ENCODE measurements around the gene SPDYE4. TPM values are rescaled to one million over a fixed set of nuclear protein-coding genes. Genes with fewer than 3 reads are reported as not detected.

Gene SPDYE4
- total RNA-seq, 2 donors from 2014 or later, result not detected

DNA sequence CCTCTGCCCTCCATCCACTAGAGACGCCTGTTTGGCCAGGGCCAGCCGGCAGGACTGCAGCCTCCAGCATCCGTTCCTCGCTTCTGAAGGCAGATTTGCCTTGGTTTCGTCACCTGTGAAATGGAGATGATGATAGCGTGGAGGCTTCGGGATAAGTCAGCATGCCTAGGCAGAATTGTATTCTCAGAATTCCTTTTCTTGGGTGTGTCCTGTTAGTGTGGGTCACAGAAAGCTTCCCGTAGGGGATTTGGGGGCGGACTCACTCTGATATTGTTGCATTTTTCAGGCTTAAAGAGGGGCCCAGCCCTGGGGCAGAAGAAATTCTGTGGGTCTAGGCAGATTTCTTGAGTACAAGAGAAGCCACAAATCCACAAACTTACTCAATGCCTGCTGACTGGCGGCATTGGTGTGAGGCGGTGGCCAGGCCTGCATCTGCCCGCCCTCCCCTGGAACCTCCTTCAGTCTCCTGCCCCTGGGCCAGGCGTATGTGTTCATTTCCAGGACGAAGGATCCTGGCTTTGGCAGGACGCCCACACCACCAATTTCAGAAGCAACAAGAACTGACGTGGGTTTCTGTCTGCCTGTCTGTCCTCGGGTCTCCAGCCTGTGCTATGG, 31.3 kb downstream of the SPDYE4 start:
- no peak for ATAC-seq
- DNase-seq, result no peak
- intact Hi-C loops (cut with DNase I, micrococcal nuclease), result no loop called here

DNA sequence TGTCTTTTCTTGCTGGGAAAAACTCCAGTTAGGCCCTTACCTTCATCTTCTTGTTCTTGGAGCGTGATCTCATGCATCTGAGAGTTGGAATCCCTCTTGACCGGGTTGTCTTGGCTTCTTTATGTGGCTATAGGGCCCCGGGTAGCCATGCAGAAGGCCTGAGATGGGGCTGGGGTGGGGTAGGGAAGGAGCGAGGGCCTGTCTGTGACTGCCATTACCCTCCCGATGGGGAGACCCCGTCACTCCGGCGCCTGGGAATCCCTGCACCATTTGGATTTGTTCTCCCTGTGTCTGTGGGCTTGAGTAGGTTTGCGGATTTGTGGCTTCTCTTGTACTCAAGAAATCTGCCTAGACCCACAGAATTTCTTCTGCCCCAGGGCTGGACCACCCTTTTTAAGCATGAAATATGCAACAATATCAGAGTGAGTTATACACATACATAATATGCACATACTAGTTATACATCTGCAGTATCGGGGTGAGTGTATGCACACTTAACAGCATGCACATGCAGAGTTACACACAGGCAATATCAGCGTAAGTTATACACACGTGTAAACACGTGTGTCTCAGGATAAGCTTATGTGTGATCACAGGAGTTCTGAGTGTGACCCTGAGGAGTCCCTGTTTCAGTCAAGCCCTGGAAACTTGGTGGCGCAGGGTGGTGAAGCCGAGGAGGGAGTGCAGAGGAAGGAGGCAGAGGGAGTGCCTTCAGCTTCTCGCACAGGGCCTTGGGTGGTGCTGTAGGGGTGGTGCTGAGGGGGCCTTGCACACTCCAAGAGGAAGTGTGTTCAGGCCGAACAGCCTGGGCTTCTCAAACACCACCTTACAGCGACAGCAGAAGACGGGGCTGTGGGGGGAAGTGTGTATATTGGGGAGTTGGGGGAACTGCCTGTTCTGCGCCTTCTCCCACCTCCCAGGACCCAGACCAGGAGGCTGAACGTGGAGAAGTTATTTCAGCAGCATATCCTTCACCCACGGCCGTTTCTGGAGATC, 32.2 kb downstream of the SPDYE4 start:
- no peak for ATAC-seq
- intact Hi-C loops (cut with DNase I, micrococcal nuclease), result no loop called here
- DNase-seq, result no peak

DNA sequence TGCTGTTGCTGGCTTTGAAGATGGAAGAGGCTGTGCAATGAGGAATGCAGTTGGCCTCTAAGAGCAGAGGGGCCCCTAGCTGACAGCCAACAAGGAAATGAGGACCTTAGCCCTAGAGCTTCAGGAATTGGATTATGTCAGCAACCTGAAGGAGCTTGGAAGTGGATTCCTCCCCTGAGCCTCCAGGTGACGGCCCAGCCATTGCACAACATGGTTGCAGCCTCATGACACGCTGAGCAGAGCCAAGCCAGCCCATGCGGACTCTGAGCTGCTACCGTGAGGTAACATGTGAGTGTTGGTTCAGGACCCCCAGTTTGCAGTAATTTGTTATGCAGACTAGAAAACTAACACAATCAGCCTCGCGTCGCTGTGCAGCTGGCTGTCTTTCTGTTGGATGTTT, 33.9 kb downstream of the SPDYE4 start:
- DNase-seq (no peak), ATAC-seq (no peak)
- intact Hi-C loops (cut with DNase I, micrococcal nuclease), result no loop called here

DNA sequence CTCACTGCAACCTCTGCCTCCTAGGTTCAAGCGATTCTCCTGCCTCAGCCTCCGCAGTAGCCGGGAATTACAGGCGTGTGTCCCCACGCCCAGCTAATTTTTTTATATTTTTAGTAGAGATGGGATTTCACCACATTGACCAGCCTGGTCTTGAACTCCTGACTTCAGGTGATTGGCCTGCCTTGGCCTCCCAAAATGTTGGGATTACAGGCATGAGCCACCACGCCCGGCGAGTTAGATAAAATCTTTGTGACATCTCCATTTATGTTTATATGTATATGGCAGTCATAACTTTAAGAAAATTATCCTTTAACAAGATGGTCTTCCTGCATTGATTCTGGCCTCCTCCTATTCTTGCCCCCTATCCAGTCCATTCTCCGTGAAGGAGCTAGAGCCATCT, 37.8 kb downstream of the SPDYE4 start:
- intact Hi-C loops (cut with DNase I, micrococcal nuclease), result no loop called here
- no peak for DNase-seq

DNA sequence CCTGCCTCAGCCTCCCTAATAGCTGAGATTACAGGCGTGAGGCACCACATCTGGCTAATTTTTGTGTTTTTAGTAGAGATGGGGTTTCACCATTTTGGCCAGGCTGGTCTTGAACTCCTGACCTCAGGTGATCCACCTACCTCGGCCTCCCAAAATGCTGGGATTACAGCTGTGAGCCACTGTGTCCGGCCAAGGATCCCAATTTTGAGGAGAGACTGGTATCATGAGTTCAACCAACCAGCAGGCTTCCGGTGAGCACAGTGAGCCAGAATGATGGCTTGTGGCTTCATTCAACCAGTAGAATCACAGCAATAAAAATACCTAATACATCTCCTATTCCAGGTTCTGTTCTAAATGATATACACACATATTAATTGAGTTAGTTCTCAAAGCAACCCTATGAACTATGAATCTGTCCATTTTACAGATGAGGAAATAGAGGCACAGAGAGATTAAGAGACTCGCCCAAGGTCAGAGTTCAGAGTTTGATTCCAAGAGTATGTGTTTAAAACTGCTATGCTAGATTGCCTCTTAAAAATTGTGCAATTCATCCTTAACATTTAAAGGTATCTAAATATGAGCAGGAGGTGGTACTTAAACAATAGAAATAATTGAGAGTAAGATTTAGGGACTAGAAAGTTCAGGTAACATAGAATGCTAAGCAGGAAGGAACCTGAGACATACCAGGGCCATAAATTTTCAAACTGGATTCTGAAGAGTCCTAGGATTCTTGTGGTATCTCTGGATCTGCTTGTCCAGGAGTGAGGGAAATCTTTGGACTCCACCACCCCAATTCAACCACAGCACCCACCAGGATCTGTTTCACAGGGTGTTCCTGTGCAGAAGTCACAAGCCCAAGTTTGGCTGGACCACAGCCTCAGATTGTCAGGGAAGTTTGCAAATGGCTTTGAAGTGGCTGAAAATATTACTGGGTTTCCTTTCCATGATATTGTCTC, 38.8 kb downstream of the SPDYE4 start:
- ATAC-seq (no peak), DNase-seq (no peak)
- intact Hi-C loops (cut with DNase I, micrococcal nuclease), result no loop called here

More for the DNA sequence above, 37.8 kb downstream of the SPDYE4 start:
- no peak for ATAC-seq

DNA sequence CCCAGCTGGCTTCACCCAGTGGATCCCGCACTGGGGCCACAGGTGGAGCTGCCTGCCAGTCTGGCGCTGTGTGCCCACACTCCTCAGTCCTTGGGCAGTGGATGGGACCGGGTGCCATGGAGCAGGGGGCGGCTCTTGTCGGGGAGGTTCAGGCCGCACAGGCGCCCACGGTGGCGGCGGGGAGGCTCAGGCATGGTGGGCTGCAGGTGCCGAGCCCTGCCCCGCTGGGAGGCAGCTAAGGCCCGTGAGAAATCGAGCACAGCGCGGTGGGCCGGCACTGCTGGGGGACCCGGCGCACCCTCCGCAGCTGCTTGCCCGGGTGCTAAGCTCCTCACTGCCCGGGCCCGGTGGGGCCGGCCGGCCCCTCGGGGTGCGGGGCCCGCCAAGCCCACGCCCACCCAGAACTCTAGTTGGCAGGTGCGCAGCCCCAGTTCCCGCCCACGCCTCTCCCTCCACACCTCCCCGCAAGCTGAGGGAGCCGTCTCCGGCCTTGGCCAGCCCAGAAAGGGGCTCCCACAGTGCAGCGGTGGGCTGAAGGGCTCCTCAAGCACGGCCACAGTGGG, 40.3 kb downstream of the SPDYE4 start:
- DNase-seq (no peak), ATAC-seq (no peak)
- intact Hi-C loops (cut with DNase I, micrococcal nuclease), result no loop called here

DNA sequence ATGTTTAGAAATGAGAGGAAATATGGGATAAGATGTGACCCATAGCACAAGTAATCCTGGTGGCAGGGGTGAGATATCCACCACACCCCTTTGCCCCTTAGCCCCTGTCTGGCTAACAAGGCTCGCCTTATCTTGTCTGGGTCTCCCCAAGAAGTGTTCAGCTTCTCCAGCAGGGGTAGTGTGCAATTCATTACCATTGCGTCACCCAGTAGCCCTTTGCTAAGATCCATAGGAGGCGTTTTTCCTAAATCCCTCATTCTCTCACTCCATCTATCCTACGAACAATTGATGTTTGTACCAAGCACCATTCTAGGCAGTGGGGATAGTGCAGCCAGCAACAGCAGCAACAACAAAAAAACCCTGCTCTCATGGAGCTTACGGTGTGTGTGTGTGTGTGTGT, 44.5 kb downstream of the SPDYE4 start:
- ATAC-seq (no peak), DNase-seq (no peak)
- intact Hi-C loops (cut with DNase I, micrococcal nuclease), result no loop called here

DNA sequence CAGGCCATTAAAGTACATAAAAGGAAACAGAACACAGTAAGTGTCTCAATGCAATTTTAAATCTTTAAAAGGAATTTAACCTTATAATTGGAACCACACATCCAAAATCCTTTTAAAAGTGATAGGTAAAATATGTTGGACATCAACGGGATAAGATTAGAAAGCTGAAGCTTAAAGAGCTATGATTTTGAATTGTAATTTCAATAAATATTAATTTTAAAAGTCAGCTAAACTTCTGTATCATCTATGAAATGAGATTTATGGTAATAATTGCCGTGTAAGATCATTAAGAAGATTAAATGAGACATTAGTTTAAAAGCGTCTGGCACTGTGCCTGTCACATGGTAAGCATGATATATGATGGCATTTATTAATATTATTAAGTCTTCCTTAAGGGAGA, 45.0 kb downstream of the SPDYE4 start:
- ATAC-seq, result no peak
- DNase-seq, result no peak
- intact Hi-C loops (cut with DNase I, micrococcal nuclease), result no loop called here

DNA sequence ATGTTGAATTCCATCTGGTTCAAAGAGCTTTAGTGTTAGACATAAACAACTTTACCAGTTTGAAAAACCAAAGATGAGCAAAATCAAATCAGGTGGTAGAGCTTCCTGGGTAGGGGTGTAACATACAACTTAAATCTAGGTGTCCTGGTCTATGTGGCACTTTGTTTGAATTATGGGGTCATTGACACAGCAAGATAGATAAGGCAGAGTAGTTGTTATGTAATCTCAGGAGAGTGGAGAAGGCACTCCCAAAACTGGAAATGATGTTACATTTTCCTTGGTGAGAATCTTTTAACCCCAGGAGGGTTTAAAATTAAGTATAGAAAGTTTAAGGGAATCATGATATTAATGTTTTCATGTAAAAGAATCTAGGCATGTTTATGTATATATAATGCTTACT, 45.6 kb downstream of the SPDYE4 start:
- no peak for DNase-seq
- no peak for ATAC-seq
- intact Hi-C loops (cut with DNase I, micrococcal nuclease), result no loop called here

DNA sequence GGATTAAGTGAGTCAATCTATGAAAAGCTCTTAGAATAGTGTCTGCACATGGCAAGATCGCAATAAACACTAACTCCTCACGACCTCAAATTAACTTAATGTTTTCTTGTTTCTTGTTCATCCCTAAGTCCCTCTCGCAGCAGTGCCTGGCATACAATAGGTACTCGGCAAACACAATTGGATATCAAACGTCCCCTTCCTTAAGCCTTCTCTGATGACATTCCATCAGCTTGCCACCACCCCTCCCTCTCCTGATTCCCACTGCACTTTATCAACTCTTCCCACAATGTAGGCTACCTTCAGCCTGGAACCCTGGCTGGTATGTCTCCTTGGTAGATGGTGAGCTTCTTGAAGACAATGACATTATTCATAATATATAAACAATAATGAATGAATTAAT, 47.1 kb downstream of the SPDYE4 start:
- intact Hi-C loops (cut with DNase I, micrococcal nuclease), result no loop called here
- DNase-seq (no peak), ATAC-seq (no peak)

DNA sequence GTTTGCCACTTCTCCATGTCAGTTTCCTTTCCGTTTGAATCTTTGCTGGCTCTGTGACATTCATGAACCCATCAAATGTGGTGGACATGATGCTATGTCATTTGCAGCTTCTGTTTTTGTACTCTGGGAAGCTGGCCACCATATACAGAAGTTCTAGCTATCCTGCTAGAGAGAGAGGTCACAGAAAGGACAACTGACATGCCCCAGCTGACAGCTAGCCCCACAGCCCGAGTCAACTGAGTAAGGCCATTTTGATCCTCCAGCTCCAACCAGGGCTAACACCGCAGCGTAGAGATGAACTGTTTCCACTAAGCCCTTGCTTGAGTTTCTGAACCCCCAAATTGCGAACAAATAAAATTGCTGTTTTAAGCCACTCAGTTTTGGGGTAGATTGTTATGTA, 47.5 kb downstream of the SPDYE4 start:
- DNase-seq, result no peak
- no peak for ATAC-seq
- intact Hi-C loops (cut with DNase I, micrococcal nuclease), result no loop called here

DNA sequence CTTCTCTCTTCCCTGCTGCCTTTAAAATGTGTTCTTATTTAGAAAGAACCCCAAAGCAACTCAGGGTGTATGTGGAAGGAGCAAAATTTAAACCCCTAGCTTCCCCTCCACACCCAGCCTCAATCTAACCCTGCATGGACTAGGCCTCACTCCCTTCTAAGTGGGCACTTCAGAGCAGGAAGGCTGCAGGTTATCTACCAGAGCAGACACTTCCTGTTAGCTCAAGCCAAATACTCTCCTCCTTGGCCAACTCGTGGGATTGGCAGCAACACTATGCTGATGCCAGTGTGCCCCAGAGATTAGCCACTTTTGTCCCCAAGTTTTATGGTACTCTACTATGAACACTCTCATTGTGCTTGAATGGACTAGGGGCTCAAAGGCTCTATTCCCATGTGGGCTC, 49.3 kb downstream of the SPDYE4 start:
- ATAC-seq, result no peak
- intact Hi-C loops (cut with DNase I, micrococcal nuclease), result no loop called here

DNA sequence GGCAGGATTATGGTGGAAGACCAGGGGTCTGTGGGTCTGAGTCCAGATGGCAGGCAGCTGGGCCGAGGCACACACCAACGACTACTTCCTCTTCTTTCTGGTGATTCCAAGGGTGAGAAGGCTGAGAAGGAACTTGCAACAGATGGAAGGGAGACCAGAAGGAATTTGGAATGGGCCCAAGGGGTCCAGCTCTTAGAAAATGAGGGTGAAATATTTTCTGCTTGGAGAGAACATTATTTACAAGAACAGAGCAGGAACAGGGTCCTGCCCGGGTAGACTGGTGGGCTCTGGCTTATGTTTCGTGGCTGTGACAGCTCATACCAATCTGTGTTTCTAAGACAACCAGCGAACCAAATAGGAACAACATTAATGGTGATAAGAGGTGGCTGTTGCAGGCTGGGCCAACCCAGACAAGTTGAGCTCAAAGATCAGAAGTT, 50.3 kb downstream of the SPDYE4 start:
- no peak for DNase-seq
- intact Hi-C loops (cut with DNase I, micrococcal nuclease), result no loop called here
- ATAC-seq, result no peak

More for the DNA sequence above, 49.3 kb downstream of the SPDYE4 start:
- no peak for DNase-seq

DNA sequence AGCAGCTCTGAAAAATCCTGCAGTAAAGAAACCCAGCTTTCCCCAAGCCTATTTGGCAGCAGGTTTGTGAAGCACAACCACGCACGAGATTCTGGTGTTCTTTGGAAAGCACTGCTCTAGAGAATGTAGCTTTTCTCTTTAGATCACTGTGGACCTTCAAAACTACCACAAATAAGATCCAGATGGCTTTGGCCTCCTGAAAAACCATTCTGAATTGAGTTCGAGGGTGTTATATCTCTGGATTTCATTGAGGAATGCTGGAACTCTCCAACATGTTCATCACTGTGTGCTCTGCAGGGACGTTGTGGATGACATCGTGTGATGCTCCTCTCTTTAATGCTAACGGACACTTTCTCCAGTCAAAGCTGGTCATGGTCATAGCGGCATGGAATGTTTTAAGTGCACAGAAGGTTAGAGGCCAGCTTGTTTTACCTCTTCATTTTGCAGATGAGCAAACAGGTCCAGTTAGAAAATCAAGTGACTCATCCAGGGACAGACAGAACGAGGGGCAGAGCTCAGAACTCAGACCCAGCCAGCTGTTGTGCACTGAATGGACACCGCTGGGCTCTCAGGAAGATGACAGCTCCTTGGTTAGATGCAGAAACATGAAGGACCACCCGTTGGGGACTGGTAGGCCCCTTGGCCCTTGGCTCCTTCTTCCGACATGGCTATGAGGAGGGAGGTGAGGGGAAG, 50.9 kb downstream of the SPDYE4 start:
- DNase-seq, result no peak
- no peak for ATAC-seq
- intact Hi-C loops (cut with DNase I, micrococcal nuclease), result no loop called here

DNA sequence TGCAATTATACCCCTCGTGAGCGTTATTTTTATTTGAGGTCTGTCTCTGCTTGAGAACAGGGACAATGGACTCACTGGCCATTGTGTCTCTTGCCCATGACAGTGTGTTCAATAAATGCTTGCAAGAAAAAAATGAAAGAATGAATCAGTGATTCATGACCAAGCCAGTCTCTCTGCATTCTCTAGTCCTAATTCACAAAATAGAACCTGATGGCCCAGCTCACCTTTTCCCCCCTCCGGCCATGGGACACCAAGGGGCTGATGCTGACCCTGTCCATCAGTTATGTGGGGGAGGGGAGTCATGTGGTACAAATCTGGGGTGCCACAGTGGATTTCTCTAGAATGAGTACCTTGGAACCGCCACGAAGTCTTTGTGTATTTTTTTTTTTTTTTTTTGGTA, 51.9 kb downstream of the SPDYE4 start:
- intact Hi-C loops (cut with DNase I, micrococcal nuclease), result no loop called here
- ATAC-seq, result no peak
- no peak for DNase-seq

DNA sequence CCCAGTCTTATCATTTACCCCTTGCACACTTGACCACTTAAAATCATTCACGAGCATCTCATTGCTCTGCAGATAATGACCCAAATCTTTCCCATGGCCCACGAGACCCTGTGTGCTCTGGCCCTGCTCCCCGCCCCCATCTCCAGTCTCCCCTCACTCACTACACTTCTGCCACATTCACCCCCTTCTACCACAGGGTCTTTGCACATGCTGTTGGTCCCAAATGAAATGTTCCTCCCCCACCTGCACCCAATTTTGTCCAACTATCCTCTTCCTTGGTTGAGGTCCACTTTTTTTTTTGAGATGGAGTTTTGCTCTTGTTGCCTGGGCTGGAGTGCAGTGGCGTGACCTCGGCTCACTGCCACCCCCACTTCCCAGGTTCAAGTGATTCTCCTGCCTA, 52.9 kb downstream of the SPDYE4 start:
- DNase-seq (no peak), ATAC-seq (no peak)
- intact Hi-C loops (cut with DNase I, micrococcal nuclease), result no loop called here

DNA sequence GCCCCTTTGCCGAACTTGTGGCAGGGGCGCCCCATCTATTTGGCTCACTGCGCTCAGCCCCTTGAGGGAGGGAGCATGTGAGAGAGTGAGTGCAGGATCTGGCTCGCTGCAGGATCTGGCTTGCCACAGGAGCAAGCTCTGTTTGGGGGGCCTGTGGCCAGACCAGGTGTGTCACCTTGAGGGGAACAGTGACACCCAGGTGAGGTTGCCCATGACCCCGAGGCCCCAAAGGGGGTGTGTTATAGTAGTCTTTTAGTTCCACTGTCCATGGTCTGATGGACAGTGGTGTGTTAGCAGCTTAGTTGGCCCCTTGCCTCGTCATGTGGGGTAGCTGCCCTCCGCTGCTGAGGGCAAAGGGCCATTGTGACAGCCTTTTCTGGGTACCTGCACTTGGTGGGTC, 55.3 kb downstream of the SPDYE4 start:
- DNase-seq, result no peak
- intact Hi-C loops (cut with DNase I, micrococcal nuclease), result no loop called here
- no peak for ATAC-seq

DNA sequence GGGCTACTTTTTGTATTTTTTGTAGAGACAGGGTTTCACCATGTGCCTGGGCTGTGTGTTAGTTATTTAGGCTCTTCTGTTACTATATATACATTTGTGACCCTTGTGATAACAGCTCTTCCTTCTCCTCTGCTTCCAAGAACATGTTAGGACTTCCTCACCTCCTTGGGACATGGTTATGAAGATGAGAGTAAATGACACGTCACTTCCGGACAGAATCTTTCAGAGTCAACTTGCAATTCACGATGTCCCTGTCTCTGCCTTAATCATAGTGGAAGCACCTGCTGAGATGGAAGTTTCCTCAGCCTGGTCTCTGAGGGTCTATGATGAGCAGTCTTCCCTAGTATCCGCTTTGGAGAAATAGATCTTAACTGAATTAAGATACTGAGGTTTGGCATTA, 56.6 kb downstream of the SPDYE4 start:
- intact Hi-C loops (cut with DNase I, micrococcal nuclease), result no loop called here
- DNase-seq (no peak), ATAC-seq (no peak)

All from left colon (tissue), 2 donors.